Measurements from ENCODE around the gene AADACL4. TPM values are rescaled to one million over a fixed set of nuclear protein-coding genes. Genes with fewer than 3 reads are reported as not detected.

AADACL4 gene
- total and polyA plus RNA-seq, 9 of the 15 experiments (the other 6 are each of a cell fraction or from before 2014, with no cell fraction given): not detected

- TF ChIP-seq FOSL1 (tag; conservative IDR thresholded peaks at IDR 0.05) (no peak), POU5F1 (IDR thresholded peaks at IDR 0.05; ENCODE audit: borderline replicate concordance, low read depth, low read length, partially characterized antibody) (no peak), CBX8 (IDR thresholded peaks at IDR 0.05; ENCODE audit: borderline replicate concordance, extremely low read depth, low read depth, low read length, poor library complexity, severe bottlenecking) (no peak), ZSCAN29 (IDR thresholded peaks at IDR 0.05) (no peak), ZBTB8A (IDR thresholded peaks at IDR 0.05; ENCODE audit: partially characterized antibody) (no peak), CBX1 (IDR thresholded peaks at IDR 0.05; ENCODE audit: low read depth) (peak; percentile 21; the same call in 1 of the 2 replicates), SLC30A9 (CRISPR knock-in tag; IDR thresholded peaks at IDR 0.05) (no peak), ARID2 (IDR thresholded peaks at IDR 0.05) (no peak), ZC3H4 (CRISPR knock-in tag; IDR thresholded peaks at IDR 0.05; ENCODE audit: borderline replicate concordance) (peak; percentile 73; the same call in 1 of the 2 replicates), THRA (IDR thresholded peaks at IDR 0.05) (no peak), RFX7 (CRISPR knock-in tag; IDR thresholded peaks at IDR 0.05) (no peak), L3MBTL2 (IDR thresholded peaks at IDR 0.05) (peak; percentile 68), ZBTB17 (CRISPR knock-in tag; IDR thresholded peaks at IDR 0.05) (no peak), CREB5 (CRISPR knock-in tag; IDR thresholded peaks at IDR 0.05) (no peak), HBP1 (CRISPR knock-in tag; IDR thresholded peaks at IDR 0.05) (no peak; the same call in 1 of the 2 replicates), FOXA1 (IDR thresholded peaks at IDR 0.05; ENCODE audit: borderline replicate concordance) (no peak), ADNP (tag; IDR thresholded peaks at IDR 0.05) (no peak), ZBED1 (IDR thresholded peaks at IDR 0.05) (0 out of 2 replicates have a peak, but pooled peaks have one; percentile 24), ZFP30 (CRISPR knock-in tag; IDR thresholded peaks at IDR 0.05; ENCODE audit: borderline replicate concordance) (no peak), ZNF121 (CRISPR knock-in tag; conservative IDR thresholded peaks at IDR 0.05) (no peak), SAP30 (IDR thresholded peaks at IDR 0.05; ENCODE audit: borderline replicate concordance, insufficient read depth, low read depth, low read length, poor library complexity, severe bottlenecking) (peak; percentile 52), GTF2B (IDR thresholded peaks at IDR 0.05; ENCODE audit: extremely low read depth, insufficient read length) (peak; percentile 30), PTBP1 (IDR thresholded peaks at IDR 0.05; ENCODE audit: low read depth, low read length) (no peak), XRCC5 (IDR thresholded peaks at IDR 0.05; ENCODE audit: low read depth, low read length) (no peak; the same call in 1 of the 2 replicates), KAT8 (IDR thresholded peaks at IDR 0.05; ENCODE audit: low read depth) (no peak)
These were observed 25.8 kb upstream of the AADACL4 start, which contains the start of gene DHRS3 (continued) for GRCh38 chr1:12617901-12618660.

Measured in K562 (cell line).